T-cell (primary cell): ENCODE measurements around the gene DNAI2. TPM values are rescaled to one million over a fixed set of nuclear protein-coding genes. Genes with fewer than 3 reads are reported as not detected.

Experiments used
- ATAC-seq, 4 experiments: fragments of 200-7000 bp in 3 of 4; fragments of 150-1000 bp in 1 of 4; cut with Tn5 transposase; replicated peaks in 1 of 4; 1 replicate in 3 of 4; 2 replicates in 1 of 4; pipeline ENCODE4 v1.10.0; 2021; ENCODE audit warnings: moderate library complexity in 3 of 4, mild to moderate bottlenecking in 2 of 4, moderate number of reproducible peaks in 1 of 4
- CTCF ChIA-PET, 2 donors: fragments of 300-600 bp; sonication (Branson Sonifier 250); formaldehyde crosslinking; loops; one replicate each; lab custom pipeline; 2022; ENCODE audit warnings: antibody characterized with exemption in 2 of 2; lab: Charles Lee
- POLR2A ChIA-PET, 2 donors: fragments of 300-600 bp; sonication (Branson Sonifier 250); formaldehyde crosslinking; loops; one replicate each; lab custom pipeline; 2022; ENCODE audit warnings: antibody characterized with exemption in 2 of 2; lab: Charles Lee
- DNase-seq, 35 experiments: peaks; one replicate each; pipeline versions ENCODE4 v3.0.0 to v3.0.0-alpha.2; 2013 to 2023
- H3K27ac ChIP-seq: one replicate; pipeline ENCODE4 v1.5.1; 2013; ENCODE audit warnings: low read length
- H3K27me3 ChIP-seq, 2 experiments: replicated peaks in 1 of 2; 1 replicate in 1 of 2; 2 replicates in 1 of 2; pipeline versions ENCODE4 v1.6.1 to v1.7.0; 2013; ENCODE audit warnings: low read length in 1 of 2, mixed read lengths in 1 of 2; ENCODE audit not compliant: control insufficient read depth in 2 of 2, insufficient read depth in 2 of 2; ENCODE audit errors: extremely low read depth in 1 of 2
- H3K36me3 ChIP-seq, 2 donors: 1 replicate in 1 of 2; 2 replicates in 1 of 2; pipeline versions ENCODE4 v1.6.1 to v1.7.0; 2013; ENCODE audit warnings: low read length in 1 of 2; ENCODE audit not compliant: control insufficient read depth in 2 of 2, insufficient read depth in 1 of 2; ENCODE audit errors: extremely low read depth in 1 of 2
- H3K4me1 ChIP-seq, 2 experiments: 1 replicate in 1 of 2; 2 replicates in 1 of 2; pipeline versions ENCODE4 v1.6.1 to v1.7.0; 2013; ENCODE audit warnings: low read length in 2 of 2, mixed read lengths in 1 of 2; ENCODE audit not compliant: insufficient read depth in 2 of 2, control insufficient read depth in 1 of 2; ENCODE audit errors: extremely low read depth in 1 of 2
- H3K4me3 ChIP-seq, 2 donors: 1 replicate in 1 of 2; 2 replicates in 1 of 2; pipeline versions ENCODE4 v1.5.1 to v1.7.0; 2013; ENCODE audit warnings: mild to moderate bottlenecking in 2 of 2, low read length in 1 of 2, moderate library complexity in 1 of 2; ENCODE audit not compliant: control insufficient read depth in 1 of 2; ENCODE audit errors: extremely low read depth in 1 of 2
- H3K9me3 ChIP-seq: 2 replicates; pipeline ENCODE4 v1.7.0; 2013
- H3K27ac Mint-ChIP-seq, 2 donors: one replicate each; pipeline ENCODE4 v1.8.0; 2020 to 2021; ENCODE audit warnings: mild to moderate bottlenecking in 2 of 2, mixed read lengths in 2 of 2
- H3K27me3 Mint-ChIP-seq, 2 donors: one replicate each; pipeline ENCODE4 v1.8.0; 2021 to 2022; ENCODE audit warnings: mixed read lengths in 2 of 2
- H3K36me3 Mint-ChIP-seq: one replicate; pipeline ENCODE4 v1.8.0; 2021; ENCODE audit warnings: mixed read lengths
- H3K4me1 Mint-ChIP-seq, 3 donors: one replicate each; pipeline ENCODE4 v1.8.0; 2020 to 2022; ENCODE audit warnings: mixed read lengths in 3 of 3, mild to moderate bottlenecking in 1 of 3
- H3K4me3 Mint-ChIP-seq, 3 donors: one replicate each; pipeline ENCODE4 v1.8.0; 2020 to 2022; ENCODE audit warnings: mild to moderate bottlenecking in 3 of 3, mixed read lengths in 3 of 3, moderate library complexity in 3 of 3
- H3K9me3 Mint-ChIP-seq, 3 donors: one replicate each; pipeline ENCODE4 v1.8.0; 2020 to 2022; ENCODE audit warnings: mixed read lengths in 3 of 3
- WGBS: methylation state at CpG from one replicate; pipeline ENCODE4 v1.1.5; 2013; ENCODE audit warnings: missing lambda C conversion rate; ENCODE audit not compliant: insufficient coverage; 5-methylcytosine and 5-hydroxymethylcytosine counted together
- total RNA-seq, 35 experiments: library from RNA in 6 of 35; stranded (reverse) in 6 of 35; fragments of 120-200 nt in 1 of 35; gene quantifications; one replicate each; pipeline versions ENCODE4 v1.2.1 to v1.2.4 and lab custom pipeline; 2013 to 2026

Gene DNAI2
- total RNA-seq, 5 donors from 2014 or later (not counting 1 experiment from before 2014, with no cell fraction given): 0.80 to 5.3 (median 1.7) TPM

GRCh38 chr17:74230896-74231295, 43.1 kb upstream of the DNAI2 start:
- no peak for DNase-seq
- ChIA-PET CTCF (no interaction called here), POLR2A (no interaction called here)
- no peak for ATAC-seq
- H3K27ac Mint-ChIP-seq: no peak overlapping the region
- H3K4me3 Mint-ChIP-seq: no peak overlapping the region
- H3K27me3 Mint-ChIP-seq: no peaks in the 10 kb centered on the region
- H3K9me3 Mint-ChIP-seq: no peaks in the 10 kb centered on the region
- no peak overlapping the region for H3K4me3 ChIP-seq
- H3K36me3 ChIP-seq: peaks cover 0 to 15% of the 10 kb centered on the region in 2 donors
- H3K36me3 Mint-ChIP-seq: peaks cover 37% of the 10 kb centered on the region
- H3K4me1 ChIP-seq: no peaks in the 10 kb centered on the region
- 90% methylated on average over 16 of the region's 16 CpGs for WGBS
- no peaks in the 10 kb centered on the region for H3K27me3 ChIP-seq
- no peaks in the 10 kb centered on the region for H3K9me3 ChIP-seq
- no peak overlapping the region for H3K27ac ChIP-seq
- H3K4me1 Mint-ChIP-seq: peaks cover 0 to 2% (median 0%) of the 10 kb centered on the region in 3 donors

- Histone ChIP-seq H3K36me3 (peaks cover 0 to 11% of the 10 kb centered on the region in 2 donors), H3K27me3 (no peaks in the 10 kb centered on the region), H3K27ac (no peak overlapping the region), H3K4me1 (no peaks in the 10 kb centered on the region), H3K4me3 (no peak overlapping the region), H3K9me3 (no peaks in the 10 kb centered on the region)
- 88% methylated on average over 13 of the region's 17 CpGs for WGBS
- Mint-ChIP-seq H3K36me3 (peaks cover 27% of the 10 kb centered on the region), H3K27me3 (no peaks in the 10 kb centered on the region), H3K9me3 (no peaks in the 10 kb centered on the region), H3K4me3 (no peak overlapping the region), H3K4me1 (peaks cover 0 to 2% (median 0%) of the 10 kb centered on the region in 3 donors), H3K27ac (no peak overlapping the region)
- ATAC-seq (no peak), DNase-seq (no peak)
- POLR2A ChIA-PET: no interaction called here
- CTCF ChIA-PET: no interaction called here
These were observed 41.8 kb upstream of the DNAI2 start for GRCh38 chr17:74231928-74232907.

GRCh38 chr17:74233937-74234336, 40.1 kb upstream of the DNAI2 start:
- CTCF ChIA-PET: no interaction called here

GRCh38 chr17:74234486-74234885, 39.5 kb upstream of the DNAI2 start:
- H3K4me3 ChIP-seq: no peak overlapping the region
- DNase-seq (no peak), ATAC-seq (no peak)
- H3K4me1 ChIP-seq: no peaks in the 10 kb centered on the region
- Mint-ChIP-seq H3K9me3 (no peaks in the 10 kb centered on the region), H3K27me3 (no peaks in the 10 kb centered on the region), H3K4me1 (peaks cover 0 to 2% (median 0%) of the 10 kb centered on the region in 3 donors), H3K36me3 (peaks cover 16% of the 10 kb centered on the region), H3K4me3 (no peak overlapping the region), H3K27ac (no peak overlapping the region)
- WGBS: no CpG with 5 or more reads among the region's 1 CpG
- ChIA-PET POLR2A (no interaction called here), CTCF (no interaction called here)
- H3K27me3 ChIP-seq: no peaks in the 10 kb centered on the region
- peaks cover 0 to 17% of the 10 kb centered on the region in 2 donors for H3K36me3 ChIP-seq
- H3K9me3 ChIP-seq: no peaks in the 10 kb centered on the region
- H3K27ac ChIP-seq: no peak overlapping the region

More at GRCh38 chr17:74233937-74234336, 40.1 kb upstream of the DNAI2 start:
- 91% methylated on average over 8 of the region's 8 CpGs for WGBS
- Histone ChIP-seq H3K4me1 (no peaks in the 10 kb centered on the region), H3K27me3 (no peaks in the 10 kb centered on the region), H3K4me3 (no peak overlapping the region), H3K9me3 (no peaks in the 10 kb centered on the region), H3K36me3 (peaks cover 0 to 15% of the 10 kb centered on the region in 2 donors), H3K27ac (no peak overlapping the region)
- Mint-ChIP-seq H3K36me3 (peaks cover 16% of the 10 kb centered on the region), H3K4me1 (peaks cover 0 to 2% (median 0%) of the 10 kb centered on the region in 3 donors), H3K9me3 (no peaks in the 10 kb centered on the region), H3K27me3 (no peaks in the 10 kb centered on the region), H3K27ac (no peak overlapping the region), H3K4me3 (no peak overlapping the region)
- ATAC-seq (no peak), DNase-seq (no peak)
- POLR2A ChIA-PET: no interaction called here

- CTCF ChIA-PET: no interaction called here
- DNase-seq: no peak
- no peaks in the 10 kb centered on the region for H3K27me3 Mint-ChIP-seq
- H3K27me3 ChIP-seq: no peaks in the 10 kb centered on the region
- no peak overlapping the region for H3K4me3 Mint-ChIP-seq
- H3K27ac ChIP-seq: no peak overlapping the region
- no peak overlapping the region for H3K4me3 ChIP-seq
- no peaks in the 10 kb centered on the region for H3K9me3 ChIP-seq
- H3K9me3 Mint-ChIP-seq: no peaks in the 10 kb centered on the region
- H3K27ac Mint-ChIP-seq: no peak overlapping the region
- 53% methylated on average over 17 of the region's 19 CpGs for WGBS
- peaks cover 0 to 2% (median 0%) of the 10 kb centered on the region in 3 donors for H3K4me1 Mint-ChIP-seq
- peaks cover 18% of the 10 kb centered on the region for H3K36me3 Mint-ChIP-seq
- peaks cover 0 to 17% of the 10 kb centered on the region in 2 donors for H3K36me3 ChIP-seq
- no peaks in the 10 kb centered on the region for H3K4me1 ChIP-seq
- no peak for ATAC-seq
- POLR2A ChIA-PET: no interaction called here
These were observed 38.9 kb upstream of the DNAI2 start for GRCh38 chr17:74235040-74235581.

- peaks cover 0 to 15% of the 10 kb centered on the region in 2 donors for H3K36me3 ChIP-seq
- no peak overlapping the region for H3K27ac ChIP-seq
- ATAC-seq (no peak), DNase-seq (no peak)
- Mint-ChIP-seq H3K4me1 (peaks cover 0 to 2% (median 0%) of the 10 kb centered on the region in 3 donors), H3K36me3 (peaks cover 15% of the 10 kb centered on the region), H3K27ac (no peak overlapping the region), H3K27me3 (no peaks in the 10 kb centered on the region), H3K4me3 (no peak overlapping the region), H3K9me3 (no peaks in the 10 kb centered on the region)
- H3K4me3 ChIP-seq: no peak overlapping the region
- H3K9me3 ChIP-seq: no peaks in the 10 kb centered on the region
- no CpG with 5 or more reads among the region's 8 CpGs for WGBS
- ChIA-PET POLR2A (no interaction called here), CTCF (no interaction called here)
- no peaks in the 10 kb centered on the region for H3K27me3 ChIP-seq
- no peaks in the 10 kb centered on the region for H3K4me1 ChIP-seq
These were observed 38.1 kb upstream of the DNAI2 start for GRCh38 chr17:74235911-74236371.
